ENCODE data around the gene IL1RN.

Gene IL1RN

GRCh38 chr2:113126845-113127645 is at the start of gene IL1RN:
TSS of gene IL1RN (plus strand) at chr2:113127598. CDS start at chr2:113127625, 27 bp downstream.
- TF ChIP-seq CTCF (conservative IDR thresholded peaks at IDR 0.05) (no peak), ZFX (IDR thresholded peaks at IDR 0.05) (no peak)
- H3K27ac ChIP-seq, result no peak within 1 kb of the TSS

GRCh38 chr2:113077921-113078320 is 49.5 kb upstream of the IL1RN start:
- peak overlapping the region; percentile 45 for H3K27ac ChIP-seq
- TF ChIP-seq CTCF (conservative IDR thresholded peaks at IDR 0.05) (no peak), ZFX (IDR thresholded peaks at IDR 0.05) (no peak)

GRCh38 chr2:113078350-113078839 is 49.0 kb upstream of the IL1RN start:
- TF ChIP-seq CTCF (conservative IDR thresholded peaks at IDR 0.05), result no peak
- TF ChIP-seq ZFX (IDR thresholded peaks at IDR 0.05), result no peak
- H3K27ac ChIP-seq, result peak overlapping the region; percentile 45

GRCh38 chr2:113079131-113079530 is 48.3 kb upstream of the IL1RN start:
- no peak for TF ChIP-seq CTCF (conservative IDR thresholded peaks at IDR 0.05)
- TF ChIP-seq ZFX (IDR thresholded peaks at IDR 0.05), result no peak
- no peak overlapping the region for H3K27ac ChIP-seq

- no peak for TF ChIP-seq ZFX (IDR thresholded peaks at IDR 0.05)
- peak; percentile 90 for TF ChIP-seq CTCF (conservative IDR thresholded peaks at IDR 0.05)
Observed at GRCh38 chr2:113080134-113080533, 47.3 kb upstream of the IL1RN start.

GRCh38 chr2:113081488-113082210 is 45.7 kb upstream of the IL1RN start:
- H3K27ac ChIP-seq, result no peak overlapping the region
- TF ChIP-seq ZFX (IDR thresholded peaks at IDR 0.05), result no peak
- no peak for TF ChIP-seq CTCF (conservative IDR thresholded peaks at IDR 0.05)

More at GRCh38 chr2:113080134-113080533, 47.3 kb upstream of the IL1RN start:
- H3K27ac ChIP-seq, result no peak overlapping the region

- TF ChIP-seq CTCF (conservative IDR thresholded peaks at IDR 0.05) (no peak), ZFX (IDR thresholded peaks at IDR 0.05) (no peak)
- H3K27ac ChIP-seq, result no peak overlapping the region
Observed at GRCh38 chr2:113083296-113083695, 44.1 kb upstream of the IL1RN start.
